Measurements from ENCODE around the gene DNAH3.
"Not testable (repeated sequence)": the region's sequence is repeated elsewhere in the genome, so short reads cannot be mapped to it uniquely, and the experiment has no call there.

Gene DNAH3

GRCh38 chr16:20989496-20990070, 161.1 kb downstream of the DNAH3 start:
- not testable (repeated sequence) for DNase-seq

GRCh38 chr16:20987049-20987448, 163.6 kb downstream of the DNAH3 start:
- DNase-seq, result no peak

- DNase-seq, result no peak
Measured at GRCh38 chr16:20984019-20984418, 166.6 kb downstream of the DNAH3 start.

- no peak for DNase-seq
Measured at GRCh38 chr16:20976576-20976975, 174.1 kb downstream of the DNAH3 start.

DNA sequence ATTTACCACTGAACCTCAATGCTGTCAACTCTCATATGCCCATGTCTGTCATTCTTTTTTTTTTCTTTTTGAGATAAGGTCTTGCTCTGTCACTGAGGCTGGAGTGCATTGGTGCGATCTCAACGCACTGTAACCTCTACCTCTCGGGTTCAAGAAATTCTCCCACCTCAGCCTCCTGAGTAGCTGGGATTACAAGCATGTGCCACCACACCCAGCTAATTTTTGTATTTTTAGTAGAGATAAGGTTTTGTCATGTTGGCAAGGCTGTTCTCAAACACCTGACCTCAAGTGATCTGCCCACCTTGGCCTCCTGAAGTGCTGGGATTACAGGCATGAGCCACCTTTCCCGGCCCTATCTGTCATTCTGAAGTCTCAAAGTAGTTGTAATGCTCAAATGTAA, 177.4 kb downstream of the DNAH3 start:
- not testable (repeated sequence) for DNase-seq

- DNase-seq, result no peak
Measured at GRCh38 chr16:20971401-20971800, 179.2 kb downstream of the DNAH3 start.

DNA sequence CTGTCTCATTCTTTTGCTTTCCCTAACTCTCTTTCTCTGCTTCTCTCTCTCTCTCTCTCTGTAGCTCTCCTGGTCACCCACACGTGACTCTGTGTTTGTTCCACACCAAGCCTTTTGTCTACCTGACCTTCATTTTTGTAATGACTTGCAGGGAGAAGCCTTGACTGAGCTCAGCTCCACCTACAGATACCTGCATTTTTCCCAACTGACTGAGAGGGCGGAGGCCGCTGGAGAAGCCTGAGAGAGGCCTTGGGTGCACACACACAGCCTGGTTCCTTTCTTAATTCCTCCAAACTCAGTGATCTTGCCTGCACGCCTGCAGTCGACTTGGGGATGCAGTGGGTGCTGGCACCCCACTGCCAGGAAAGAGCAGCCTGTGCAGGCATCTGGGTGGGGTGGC, 181.3 kb downstream of the DNAH3 start:
- DNase-seq, result no peak

- no peak for DNase-seq
Measured at GRCh38 chr16:20968765-20969164, 181.9 kb downstream of the DNAH3 start.

- no peak for DNase-seq
Measured at GRCh38 chr16:20960899-20961298, 189.7 kb downstream of the DNAH3 start.

DNA sequence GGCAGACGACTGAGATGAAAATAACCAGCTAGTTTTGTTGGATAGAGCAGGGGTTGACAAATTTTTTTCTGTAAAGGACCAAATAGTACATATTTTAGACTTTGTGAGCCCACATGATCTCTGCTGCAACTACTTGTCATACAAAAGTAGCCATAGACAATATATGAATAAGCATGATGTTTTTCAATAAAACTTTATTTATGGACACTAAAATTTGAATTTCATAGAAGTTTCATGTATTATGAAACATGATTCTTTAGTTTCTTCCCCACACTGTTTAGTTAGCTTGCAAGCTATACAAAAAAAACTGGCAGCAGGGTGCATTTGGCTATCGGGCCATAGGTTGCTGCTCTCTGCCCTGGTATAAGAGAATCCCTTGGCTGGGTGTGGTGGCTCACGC, 193.5 kb downstream of the DNAH3 start:
- no peak for DNase-seq

GRCh38 chr16:20956319-20956718, 194.3 kb downstream of the DNAH3 start:
- DNase-seq, result no peak

GRCh38 chr16:20954574-20954973, 196.1 kb downstream of the DNAH3 start:
- DNase-seq, result no peak

DNA sequence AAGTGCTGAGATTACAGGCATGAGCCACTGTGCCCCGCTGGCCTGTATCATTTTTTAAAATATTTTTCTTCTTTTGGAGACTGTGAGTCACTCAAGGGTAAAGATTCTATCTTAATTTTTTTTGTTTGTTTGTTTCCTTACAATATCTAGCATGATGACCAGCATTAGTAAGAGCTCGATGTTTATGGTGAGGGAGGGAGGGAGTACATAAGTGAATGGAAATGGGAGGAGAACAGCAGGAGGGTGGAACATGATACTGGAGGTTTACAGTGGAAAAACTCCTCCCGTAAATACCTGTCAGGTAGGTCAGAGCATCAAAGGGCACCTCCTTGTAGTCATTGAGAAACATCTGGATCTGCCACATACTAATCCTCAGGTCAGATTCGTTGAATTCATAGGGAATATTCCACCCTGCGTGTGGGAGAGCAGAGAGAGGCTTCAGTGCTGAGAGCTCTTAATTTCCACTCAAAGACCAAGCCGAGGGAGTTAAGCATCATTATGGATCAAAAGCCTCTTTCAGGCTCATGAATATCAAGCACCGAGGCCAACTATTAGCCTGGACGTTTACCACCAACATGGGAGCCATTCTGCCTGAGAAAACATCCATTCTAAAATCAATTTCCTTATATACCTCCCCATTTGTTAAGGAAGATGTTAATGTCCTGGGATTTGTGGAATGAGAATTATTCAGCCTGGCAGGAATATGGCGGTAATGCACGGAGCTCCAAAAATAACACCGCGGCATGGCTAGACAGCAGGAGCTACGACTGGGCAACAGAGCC, 198.3 kb downstream of the DNAH3 start:
- DNase-seq, result no peak

DNA sequence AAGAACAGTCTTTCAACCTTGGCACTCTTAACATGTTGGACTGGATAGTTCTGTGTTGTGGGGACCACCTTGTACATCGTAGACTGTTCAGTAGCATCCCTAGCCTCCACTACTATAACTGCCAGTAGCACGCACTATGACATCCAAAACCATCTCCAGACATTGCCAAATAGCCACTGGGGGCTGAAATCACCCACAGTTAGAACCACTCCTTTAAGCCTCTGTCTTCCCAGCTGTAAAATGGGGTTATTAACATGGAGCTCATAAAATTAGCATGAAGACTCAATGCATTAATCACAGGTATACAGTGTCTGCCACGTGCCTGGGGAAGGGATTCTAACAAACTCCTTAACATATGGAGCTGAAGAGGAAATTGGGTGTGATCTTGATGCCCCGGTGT, 200.4 kb downstream of the DNAH3 start:
- no peak for DNase-seq

DNA sequence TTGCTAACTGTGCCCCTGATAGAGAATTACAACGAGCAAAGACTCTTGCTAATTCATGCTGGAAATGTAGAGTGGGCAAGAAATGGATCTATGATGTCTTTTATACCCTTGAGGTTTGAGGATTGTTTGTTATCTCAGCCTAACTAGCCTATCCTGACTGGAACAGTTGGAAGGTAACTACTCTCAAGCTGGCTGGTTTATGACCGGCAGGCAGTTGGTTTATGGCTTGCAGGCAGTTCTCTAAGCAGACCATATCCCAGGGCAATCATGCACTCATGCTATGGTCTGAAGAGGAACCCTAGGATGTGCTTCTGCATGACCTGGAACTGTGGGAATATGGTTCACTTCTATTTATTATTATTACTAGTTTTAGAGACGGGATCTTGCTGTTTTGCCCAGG, 201.0 kb downstream of the DNAH3 start:
- DNase-seq, result no peak

DNA sequence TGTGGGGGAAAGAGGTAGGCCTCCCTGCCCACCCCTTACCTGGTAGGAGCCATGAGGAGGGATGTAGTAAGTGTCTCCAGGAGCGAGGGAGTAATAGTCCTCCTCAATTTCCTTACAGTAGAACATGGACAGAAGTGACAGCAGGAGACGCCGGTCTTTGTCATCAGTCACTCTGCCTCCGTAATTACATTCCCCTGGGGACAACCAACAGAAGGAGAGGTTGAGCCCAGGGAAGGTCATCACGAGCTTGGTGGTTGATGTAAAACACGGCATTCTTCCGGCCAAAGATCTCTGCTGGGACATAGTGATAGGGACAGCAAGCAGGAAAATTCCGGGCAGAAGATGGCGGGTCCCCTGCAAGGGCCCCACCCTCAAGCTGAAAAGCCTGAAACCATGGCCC, 202.2 kb downstream of the DNAH3 start:
- no peak for DNase-seq

DNA sequence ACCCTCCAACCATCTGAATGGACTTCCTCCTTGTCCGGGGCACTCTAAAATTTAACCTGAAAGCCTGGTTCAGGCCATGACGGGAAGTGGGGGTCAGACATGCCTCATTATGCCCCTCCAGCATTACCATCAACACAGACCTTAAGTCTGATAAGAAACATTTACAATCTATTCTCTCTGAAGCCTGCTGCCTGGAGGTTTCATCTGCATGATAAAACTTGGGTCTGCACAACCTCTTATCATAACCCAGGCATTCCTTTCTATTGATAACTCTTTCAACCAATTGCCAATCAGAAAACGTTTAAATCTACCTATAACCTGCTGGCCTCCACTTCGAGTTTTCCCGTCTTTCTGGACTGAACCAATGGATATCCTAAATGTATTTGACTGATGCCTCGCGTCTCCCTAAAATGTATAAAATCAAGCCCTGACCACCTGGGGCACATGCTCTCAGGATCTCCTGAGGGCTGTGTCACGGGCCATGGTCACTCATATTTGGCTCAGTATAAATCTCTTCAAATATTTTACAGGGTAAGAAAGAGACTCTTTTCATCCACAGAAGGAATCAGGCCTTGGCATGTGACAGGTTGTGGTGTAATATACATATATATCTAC, 204.5 kb downstream of the DNAH3 start:
- no peak for DNase-seq

DNA sequence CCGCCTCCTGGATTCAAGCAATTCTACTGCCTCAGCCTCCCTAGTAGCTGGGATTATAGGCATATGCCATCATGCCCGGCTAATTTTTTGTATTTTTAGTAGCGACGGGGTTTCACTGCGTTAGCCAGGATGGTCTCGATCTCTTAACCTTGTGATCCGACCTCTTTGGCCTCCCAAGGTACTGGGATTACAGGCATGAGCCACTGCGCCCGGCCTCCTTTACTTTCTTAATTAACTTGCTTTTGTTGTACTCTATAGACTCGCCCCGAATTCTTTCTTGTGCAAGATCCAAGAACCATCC, 205.1 kb downstream of the DNAH3 start:
- DNase-seq, result not testable (repeated sequence)

DNA sequence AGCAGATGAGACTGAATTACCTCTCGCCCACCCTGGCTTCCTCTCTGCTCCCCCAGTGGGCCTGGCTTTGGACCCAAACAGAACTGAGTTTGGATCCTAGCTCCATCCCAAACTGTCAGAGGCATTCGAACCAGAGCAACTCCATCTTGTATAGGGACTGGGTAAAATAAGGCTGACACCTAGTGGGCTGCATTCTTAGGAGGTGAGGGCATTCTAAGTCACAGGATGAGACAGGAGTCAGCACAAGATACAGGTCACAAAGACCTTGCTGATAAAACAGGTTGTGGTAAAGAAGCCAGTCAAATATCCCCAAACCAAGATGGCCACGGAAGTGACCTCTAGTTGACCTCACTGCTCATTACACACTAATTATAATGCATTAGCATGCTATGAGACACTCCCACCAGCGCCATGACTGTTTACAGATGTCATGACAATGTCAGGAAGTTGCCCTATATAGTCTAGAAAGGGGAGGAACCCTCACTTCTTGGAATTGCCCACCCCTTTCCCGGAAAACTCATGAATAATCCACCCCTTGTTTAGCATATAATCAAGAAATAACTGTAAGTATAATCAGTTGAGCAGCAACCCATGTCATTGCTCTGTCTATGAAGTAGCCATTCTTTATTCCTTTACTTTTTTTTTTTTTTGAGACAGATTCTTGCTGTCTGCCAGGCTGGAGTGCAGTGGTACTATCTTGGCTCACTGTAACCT, 205.6 kb downstream of the DNAH3 start:
- DNase-seq, result no peak

GRCh38 chr16:20942256-20942655, 208.4 kb downstream of the DNAH3 start:
- DNase-seq, result no peak

DNA sequence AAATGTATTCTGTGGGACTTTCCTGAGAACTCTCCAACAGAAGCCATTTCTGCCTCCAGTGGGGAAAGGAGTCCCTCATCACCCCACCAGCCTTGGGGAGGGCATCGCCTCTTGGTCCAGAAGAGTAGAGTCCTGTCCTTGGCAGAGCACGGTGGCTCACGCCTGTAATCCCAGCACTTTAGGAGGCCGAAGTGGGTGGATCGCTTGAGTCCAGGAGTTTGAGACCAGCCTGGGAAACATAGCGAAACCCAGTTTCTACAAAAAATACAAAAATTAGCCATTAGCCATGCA, 209.1 kb downstream of the DNAH3 start:
- DNase-seq, result no peak

DNA sequence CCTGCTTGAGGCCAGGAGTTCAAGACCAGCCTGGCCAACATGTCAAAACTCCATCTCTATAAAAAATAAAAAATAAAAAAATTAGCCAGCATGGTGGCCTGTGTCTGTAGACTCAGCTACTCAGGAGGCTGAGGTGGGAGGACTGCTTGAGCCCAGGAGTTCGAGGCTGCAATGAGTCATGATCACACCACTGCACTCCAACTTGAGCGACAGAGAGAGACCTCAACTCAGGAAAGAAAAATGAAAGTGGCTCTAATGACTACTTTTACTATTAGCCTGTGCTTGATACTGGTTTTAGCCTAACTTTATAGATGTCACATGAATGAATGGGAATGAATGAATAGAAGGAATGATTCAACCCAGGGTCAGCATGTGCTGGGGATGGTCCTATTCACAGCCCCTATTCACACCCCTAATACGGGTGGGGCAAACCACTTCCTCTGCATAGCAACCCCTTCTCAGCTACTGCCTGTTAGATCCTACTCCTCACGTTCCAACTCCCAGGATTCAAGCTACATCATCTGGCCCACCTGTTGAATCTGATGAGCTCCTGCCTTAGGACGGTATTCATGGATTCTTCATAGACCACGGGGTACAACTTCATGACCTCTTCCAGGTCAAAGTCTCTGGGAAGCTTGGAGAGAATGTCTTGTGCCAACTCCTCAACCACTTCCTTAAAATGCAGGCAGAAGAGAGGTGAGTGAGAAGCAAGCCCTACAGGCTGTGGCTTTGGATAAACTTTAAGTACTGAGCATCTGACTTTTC, 209.6 kb downstream of the DNAH3 start:
- no peak for DNase-seq

DNA sequence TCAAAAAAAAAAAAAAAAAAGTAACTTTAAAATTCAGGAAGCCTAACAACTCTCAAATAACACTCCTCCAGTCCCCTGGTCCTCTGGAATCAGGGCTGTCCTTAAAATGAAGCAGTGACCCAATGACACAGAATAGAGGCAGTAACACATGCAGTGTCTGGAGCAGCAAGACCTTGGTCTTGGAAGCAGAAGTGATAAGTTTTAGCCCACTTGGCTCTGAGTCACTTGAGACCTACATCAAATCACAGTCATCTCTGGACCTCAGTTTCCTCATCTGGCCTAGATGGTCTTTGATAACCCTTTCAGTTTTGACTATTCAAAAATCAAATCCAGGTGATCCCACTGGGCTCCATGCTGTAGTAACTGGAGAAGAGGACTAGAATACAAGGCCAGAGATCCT, 211.0 kb downstream of the DNAH3 start:
- no peak for DNase-seq

Data from activated CD8-positive, alpha-beta memory T cell treated with anti-CD3 and anti-CD28 coated beads, Interleukin-2, amount 50 U/mL, for 4 hours (primary cell).